DND-41 (cell line): ENCODE results near the gene ZDHHC14.

Source experiments
- EZH2 ChIP-seq: IDR thresholded peaks from 3 replicates; pipeline ENCODE4 v1.6.1; 2012; ENCODE audit warnings: borderline replicate concordance, low read depth, mild to moderate bottlenecking, moderate library complexity, low read length, inconsistent platforms; ENCODE audit not compliant: severe bottlenecking
- TF ChIP-seq, protein P1 (sequence below): IDR thresholded peaks from 2 replicates; pipeline ENCODE4 v1.5.1; 2012; ENCODE audit warnings: borderline replicate concordance, low read length, moderate library complexity, mild to moderate bottlenecking; ENCODE audit not compliant: poor library complexity, severe bottlenecking; ENCODE audit errors: extremely low read depth

DNA sequence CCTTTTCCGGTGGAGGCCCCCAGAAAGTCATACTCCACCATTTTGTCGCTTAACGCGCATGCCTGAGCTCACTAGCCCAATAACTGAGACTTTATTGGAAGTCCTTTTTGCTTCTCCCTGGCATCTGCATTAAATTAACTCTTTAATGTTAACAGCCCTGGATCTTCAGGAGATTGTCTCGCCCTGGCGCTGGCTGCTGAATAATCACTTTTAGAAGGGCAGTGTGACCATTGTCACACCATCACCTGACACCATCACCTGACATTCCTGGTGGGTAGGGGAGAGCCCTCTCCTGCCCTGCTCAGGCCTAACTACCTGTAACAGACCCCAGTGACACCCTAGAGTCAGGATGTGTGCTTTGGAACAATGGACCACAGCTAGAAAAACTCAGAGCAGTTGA is 326.6 kb downstream of the ZDHHC14 start:
- no peak for TF ChIP-seq EZH2
- TF ChIP-seq, protein P1, sequence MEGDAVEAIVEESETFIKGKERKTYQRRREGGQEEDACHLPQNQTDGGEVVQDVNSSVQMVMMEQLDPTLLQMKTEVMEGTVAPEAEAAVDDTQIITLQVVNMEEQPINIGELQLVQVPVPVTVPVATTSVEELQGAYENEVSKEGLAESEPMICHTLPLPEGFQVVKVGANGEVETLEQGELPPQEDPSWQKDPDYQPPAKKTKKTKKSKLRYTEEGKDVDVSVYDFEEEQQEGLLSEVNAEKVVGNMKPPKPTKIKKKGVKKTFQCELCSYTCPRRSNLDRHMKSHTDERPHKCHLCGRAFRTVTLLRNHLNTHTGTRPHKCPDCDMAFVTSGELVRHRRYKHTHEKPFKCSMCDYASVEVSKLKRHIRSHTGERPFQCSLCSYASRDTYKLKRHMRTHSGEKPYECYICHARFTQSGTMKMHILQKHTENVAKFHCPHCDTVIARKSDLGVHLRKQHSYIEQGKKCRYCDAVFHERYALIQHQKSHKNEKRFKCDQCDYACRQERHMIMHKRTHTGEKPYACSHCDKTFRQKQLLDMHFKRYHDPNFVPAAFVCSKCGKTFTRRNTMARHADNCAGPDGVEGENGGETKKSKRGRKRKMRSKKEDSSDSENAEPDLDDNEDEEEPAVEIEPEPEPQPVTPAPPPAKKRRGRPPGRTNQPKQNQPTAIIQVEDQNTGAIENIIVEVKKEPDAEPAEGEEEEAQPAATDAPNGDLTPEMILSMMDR: no peak
